Measurements from ENCODE around the gene MOV10. TPM values are rescaled to one million over a fixed set of nuclear protein-coding genes. Genes with fewer than 3 reads are reported as not detected.
A peak's percentile ranks its signal among the peaks of the same experiment; 100 is the strongest.

The MOV10 gene
- total and polyA plus RNA-seq, 2 of the 8 experiments (the other 6 are each of a cell fraction or from before 2014, with no cell fraction given) = 57.3 to 109 TPM

DNA sequence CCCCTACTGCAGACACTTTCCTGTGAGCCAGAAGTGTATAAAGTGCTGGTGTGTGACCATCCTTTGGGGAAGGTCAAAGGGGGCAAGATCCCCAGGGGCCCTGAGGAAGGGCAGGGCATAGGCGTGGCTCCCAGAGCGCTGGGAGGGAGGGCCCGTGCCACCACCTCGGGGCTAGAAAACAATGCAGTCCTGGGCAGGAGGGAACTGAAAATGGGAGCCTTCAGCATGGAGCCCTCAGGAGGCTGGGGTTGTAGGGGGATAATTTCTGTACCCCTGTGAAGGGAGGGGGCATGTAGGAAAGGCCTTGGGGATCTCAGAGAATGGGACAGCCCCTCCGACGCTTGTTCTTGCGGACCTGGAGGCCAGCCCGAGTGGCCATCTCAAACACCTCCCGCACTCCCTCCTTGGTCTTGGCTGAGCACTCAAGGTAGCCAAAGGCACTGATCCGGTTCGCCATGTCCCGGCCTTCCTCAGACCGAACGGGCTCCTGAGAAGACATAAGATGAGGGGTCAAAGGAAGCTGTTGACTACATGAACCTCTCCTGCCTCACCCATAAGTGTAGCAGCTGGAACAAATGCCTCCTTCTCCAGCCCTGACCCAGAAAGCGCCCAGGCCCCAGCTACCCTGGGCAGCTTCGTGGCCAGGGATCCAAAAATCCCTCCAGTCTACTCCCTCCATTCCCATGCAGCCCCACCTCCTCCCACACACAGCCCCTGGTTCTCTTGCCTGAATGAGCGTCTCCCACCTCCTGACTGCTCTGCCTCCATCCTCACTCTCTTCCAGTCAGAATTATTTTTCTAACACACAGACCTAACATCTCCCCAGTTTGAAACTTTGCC lies 27.0 kb downstream of the MOV10 start:
- Histone ChIP-seq H2BK20ac (ENCODE audit: low read length) (no peak overlapping the region), H3K4me3 (ENCODE audit: extremely low read depth in 1 of 4, insufficient read depth in 2 of 4, low read depth in 3 of 4, low read length in 4 of 4) (no peak overlapping the region), H2BK5ac (ENCODE audit: low read depth, low read length) (no peak overlapping the region), H3K27me3 (replicated peaks in 1 of 4; ENCODE audit: control insufficient read depth in 3 of 4, extremely low read depth in 1 of 4, insufficient read depth in 3 of 4, low read length in 3 of 4) (peaks cover 0 to 9% (median 4%) of the 10 kb centered on the region in 4 experiments; a peak in 2 of 7 replicates), H2BK12ac (ENCODE audit: low read depth, low read length) (no peak overlapping the region), H3K27ac (ENCODE audit: low read depth, low read length) (no peak overlapping the region), H3K79me1 (ENCODE audit: low read depth, low read length) (no peaks in the 10 kb centered on the region), H4K91ac (replicated peaks; ENCODE audit: insufficient read length, low read length) (no peak overlapping the region), H4K5ac (ENCODE audit: insufficient read length, low read depth, low read length) (no peak overlapping the region), H3K18ac (ENCODE audit: extremely low read depth, low read length) (no peak overlapping the region), H3K9ac (replicated peaks in 1 of 4; ENCODE audit: extremely low read depth in 1 of 4, low read depth in 3 of 4, low read length in 3 of 4) (no peak overlapping the region), H3K79me2 (ENCODE audit: control insufficient read depth in 1 of 2, insufficient read depth in 2 of 2, low read length in 2 of 2) (no peaks in the 10 kb centered on the region), H3K23ac (ENCODE audit: insufficient read length) (no peak overlapping the region), H2AK5ac (ENCODE audit: low read depth, low read length) (no peak overlapping the region), H2AFZ (ENCODE audit: low read length) (no peak overlapping the region), H3K23me2 (ENCODE audit: low read depth, low read length) (peaks cover 9% of the 10 kb centered on the region; the same call in 1 of the 2 replicates), H2BK120ac (replicated peaks; ENCODE audit: low read depth, low read length) (no peak overlapping the region), H3K36me3 (ENCODE audit: control insufficient read depth in 2 of 4, insufficient read depth in 4 of 4, low read length in 3 of 4) (peaks cover 8 to 27% (median 15%) of the 10 kb centered on the region in 4 experiments), H3K4me1 (replicated peaks in 1 of 4; ENCODE audit: control insufficient read depth in 3 of 4, insufficient read depth in 4 of 4, low read length in 3 of 4) (peaks cover 14 to 59% (median 33%) of the 10 kb centered on the region in 4 experiments), H2BK15ac (ENCODE audit: low read length) (no peak overlapping the region), H3K9me3 (ENCODE audit: insufficient read depth in 2 of 2, low read depth in 1 of 2, low read length in 1 of 2) (no peaks in the 10 kb centered on the region), H3K4ac (replicated peaks; ENCODE audit: insufficient read length, low read depth, low read length) (no peak overlapping the region), H3K14ac (ENCODE audit: insufficient read length) (no peak overlapping the region), H3K56ac (replicated peaks; ENCODE audit: insufficient read length, low read depth, low read length) (no peak overlapping the region), H4K8ac (ENCODE audit: extremely low read depth, insufficient read depth, low read length) (no peak overlapping the region), H4K20me1 (replicated peaks in 1 of 2; ENCODE audit: control insufficient read depth in 1 of 2, insufficient read depth in 2 of 2, low read length in 2 of 2) (peaks cover 10 to 31% of the 10 kb centered on the region in 2 experiments), H3K4me2 (ENCODE audit: insufficient read depth in 1 of 2, low read depth in 2 of 2, low read length in 2 of 2) (no peak overlapping the region)
- 90% methylated on average over 17 of the region's 17 CpGs; no CpG with 5 or more reads in 1 of the 2 experiments for WGBS, 2 experiments (ENCODE audit: extremely low coverage in 1 of 2, insufficient coverage in 1 of 2, insufficient read length in 1 of 2, insufficient replicate concordance in 2 of 2, low coverage in 1 of 2, low lambda C conversion rate in 2 of 2, missing lambda C conversion rate in 1 of 2)
- ChIA-PET CTCF (ENCODE audit: partially characterized antibody) (interaction anchor here (1.0 to 9.8 kb wide), 5 partner anchors 12 to 32 kb away, joined by 3 to 63 read pairs (median 4); partner anchors contain the start of genes MOV10 and PPM1J), POLR2A (ENCODE audit: partially characterized antibody) (interaction anchor here (0.6 to 6.8 kb wide), 11 partner anchors 8 to 312 kb away, joined by 3 to 76 read pairs (median 7); partner anchors contain the start of genes MOV10 and PPM1J)
- DNase-seq (ENCODE audit: low read depth in 1 of 2, low spot score in 2 of 2) = no peak
- no peak for FAIRE-seq
- 0 out of 3 replicates have a peak, but pooled peaks of 1 of the 2 experiments have one; percentile 14 for TF ChIP-seq POLR2A (IDR thresholded peaks at IDR 0.05; ENCODE audit: control extremely low read depth in 1 of 2, low read depth in 2 of 2, low read length in 2 of 2)
- TF ChIP-seq JUND (IDR thresholded peaks at IDR 0.05; ENCODE audit: low read length) = no peak
- TF ChIP-seq MAFK (IDR thresholded peaks at IDR 0.05; ENCODE audit: low read depth, low read length) = no peak
- TF ChIP-seq CHD1 (IDR thresholded peaks at IDR 0.05; ENCODE audit: low read depth, low read length) = no peak
- TF ChIP-seq POLR2AphosphoS5 (IDR thresholded peaks at IDR 0.05; ENCODE audit: low read depth, low read length) = peak; percentile 53
